HG03378 (cell line): ENCODE data around the gene NAT9.

ENCODE experiments used
- ATAC-seq: cut with Tn5 transposase; IDR thresholded peaks from one replicate; pipeline ENCODE4 v1.9.1; 2021; ENCODE audit warnings: mild to moderate bottlenecking, moderate library complexity; ENCODE audit not compliant: unreplicated experiment

Gene NAT9

GRCh38 chr17:74763565-74764387 is 12.4 kb downstream of the NAT9 start:
- ATAC-seq: no peak

DNA sequence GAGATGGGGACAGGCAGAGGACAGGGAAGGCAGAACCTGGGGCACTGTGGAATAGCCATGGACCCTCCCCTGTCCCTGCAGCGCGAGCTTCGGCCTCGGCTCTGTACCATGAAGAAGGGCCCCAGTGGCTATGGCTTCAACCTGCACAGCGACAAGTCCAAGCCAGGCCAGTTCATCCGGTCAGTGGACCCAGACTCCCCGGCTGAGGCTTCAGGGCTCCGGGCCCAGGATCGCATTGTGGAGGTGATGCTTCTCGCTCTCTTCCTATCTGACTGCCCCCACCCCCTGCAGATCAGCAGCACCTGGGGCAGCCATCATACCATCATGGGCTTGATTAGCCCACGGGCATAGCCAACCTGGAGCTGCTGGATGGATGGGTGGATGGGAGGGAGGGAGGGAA is 14.2 kb downstream of the NAT9 start:
- no peak for ATAC-seq

DNA sequence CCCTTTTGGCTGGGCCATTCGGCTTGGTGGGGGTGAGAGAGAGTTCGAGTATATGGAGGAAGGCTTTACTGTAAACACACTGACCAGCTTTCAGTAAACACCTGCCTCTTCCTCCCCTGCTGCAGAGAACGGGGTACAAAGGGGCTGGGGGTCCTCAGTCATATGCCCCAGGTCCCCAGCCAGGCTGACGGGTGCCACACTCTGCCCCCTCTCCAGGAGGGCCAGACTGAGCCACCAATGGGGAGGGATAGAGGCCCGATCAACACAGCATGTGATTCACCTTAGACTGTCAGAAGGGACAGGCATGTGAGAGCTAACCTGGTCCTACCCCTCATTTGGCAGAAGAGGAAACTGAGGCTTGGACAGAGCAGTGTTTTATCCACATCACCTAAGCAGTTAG is 14.7 kb downstream of the NAT9 start:
- ATAC-seq: no peak

DNA sequence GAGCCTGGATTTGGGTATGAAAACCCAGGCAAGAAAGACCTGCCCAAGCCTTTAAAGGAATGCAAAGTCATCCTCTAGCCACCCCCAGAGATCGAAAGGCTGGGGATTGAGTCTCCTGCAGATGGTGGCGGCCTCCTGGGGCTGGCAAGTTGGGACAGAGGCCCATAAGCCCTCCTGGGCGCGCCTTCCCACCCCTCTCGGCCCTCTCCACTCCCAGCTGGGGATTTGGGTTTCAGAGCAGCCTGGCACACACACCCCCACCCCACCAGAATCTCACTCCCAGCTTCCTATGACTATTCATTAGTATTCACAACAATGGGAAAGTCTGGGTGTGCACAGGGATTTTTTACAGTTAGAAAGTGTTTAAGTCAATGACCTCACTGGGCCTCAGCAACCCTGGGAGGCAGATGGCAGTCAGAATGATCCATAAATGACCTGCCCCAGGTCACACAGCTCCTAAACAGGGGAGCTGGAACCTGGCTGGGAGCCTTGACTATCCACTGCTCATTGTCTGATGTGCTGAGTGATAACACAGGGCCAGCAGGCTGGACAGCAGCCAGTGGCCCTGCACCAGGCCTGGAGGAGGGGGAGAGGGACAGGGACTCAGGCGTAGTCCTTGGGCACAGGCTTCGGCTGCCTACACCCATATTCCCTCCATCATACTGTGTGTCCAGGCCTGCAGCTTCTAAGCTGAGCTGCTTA is 15.6 kb downstream of the NAT9 start:
- ATAC-seq: no peak

DNA sequence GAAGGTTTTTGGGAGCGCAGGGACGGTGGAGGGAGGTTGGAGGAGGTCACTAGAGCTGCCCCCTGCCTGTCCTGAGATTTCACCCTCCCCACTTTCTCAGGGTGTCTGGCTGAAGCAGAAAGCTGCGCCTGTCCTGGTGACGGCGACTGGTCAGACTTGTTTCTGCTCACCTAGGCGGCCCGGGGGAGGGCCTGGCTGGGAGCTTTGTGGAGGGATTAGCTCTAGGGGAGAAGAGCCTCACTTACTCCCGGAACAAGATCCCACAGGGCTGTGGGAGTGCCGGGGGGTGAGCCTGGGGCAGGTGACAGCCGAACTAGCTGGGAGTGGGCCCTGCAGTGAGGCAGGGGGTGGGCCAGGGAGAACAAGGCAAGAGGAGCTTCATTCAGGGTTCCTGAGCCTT is 16.2 kb downstream of the NAT9 start:
- ATAC-seq: no peak

- no peak for ATAC-seq
Observed at GRCh38 chr17:74759243-74759801, 16.8 kb downstream of the NAT9 start.

GRCh38 chr17:74758848-74759168 is 17.3 kb downstream of the NAT9 start:
- ATAC-seq: no peak

DNA sequence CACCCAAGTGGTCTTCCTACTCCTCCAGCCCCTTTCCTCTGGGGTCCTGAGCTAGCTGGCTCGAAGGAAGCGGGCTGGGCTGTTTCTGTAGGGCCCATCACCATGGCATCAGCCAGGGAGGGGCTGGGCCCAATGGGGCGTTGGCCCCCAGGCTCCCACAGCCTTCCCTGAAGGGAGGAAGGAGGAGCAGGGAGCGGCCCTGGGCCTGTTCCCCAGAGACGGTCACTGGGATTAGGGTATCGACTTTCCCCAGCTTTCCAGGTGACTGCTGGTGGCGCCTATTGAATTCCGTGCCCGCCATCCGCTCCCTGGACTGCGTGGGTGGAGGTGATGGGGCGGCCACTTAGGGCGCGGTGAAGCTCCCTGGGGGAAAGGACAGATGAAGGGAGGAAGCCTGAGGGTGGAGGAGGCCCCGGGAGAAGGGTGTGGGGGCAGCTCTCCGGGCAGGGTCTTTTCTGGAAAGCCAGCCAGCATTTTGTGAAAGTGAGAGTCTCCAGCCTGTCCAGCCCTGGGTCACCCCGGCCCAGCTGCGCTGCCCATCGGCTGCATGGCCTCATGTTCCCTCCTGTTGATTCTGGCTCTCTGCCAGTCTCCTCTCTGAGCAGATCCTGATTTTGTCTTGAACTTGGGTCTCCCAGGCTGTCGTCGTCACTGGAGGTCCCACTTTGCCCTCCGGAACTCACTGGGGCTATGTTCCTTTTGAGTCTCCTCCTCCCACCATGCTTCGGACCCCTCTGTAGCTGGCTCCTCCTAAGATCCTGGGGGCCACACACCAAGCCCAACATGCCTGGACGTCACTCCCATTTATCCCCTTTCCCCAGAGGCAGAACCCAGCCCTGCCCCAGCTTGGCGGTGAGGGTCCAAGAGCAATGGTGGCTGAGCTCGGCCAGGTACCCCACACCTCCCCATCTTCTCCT is 18.0 kb downstream of the NAT9 start:
- ATAC-seq: no peak

- no peak for ATAC-seq
Observed at GRCh38 chr17:74757502-74757901, 18.6 kb downstream of the NAT9 start.

GRCh38 chr17:74756891-74757290 is 19.3 kb downstream of the NAT9 start:
- no peak for ATAC-seq

- no peak for ATAC-seq
Observed at GRCh38 chr17:74755533-74755932, 20.6 kb downstream of the NAT9 start.

DNA sequence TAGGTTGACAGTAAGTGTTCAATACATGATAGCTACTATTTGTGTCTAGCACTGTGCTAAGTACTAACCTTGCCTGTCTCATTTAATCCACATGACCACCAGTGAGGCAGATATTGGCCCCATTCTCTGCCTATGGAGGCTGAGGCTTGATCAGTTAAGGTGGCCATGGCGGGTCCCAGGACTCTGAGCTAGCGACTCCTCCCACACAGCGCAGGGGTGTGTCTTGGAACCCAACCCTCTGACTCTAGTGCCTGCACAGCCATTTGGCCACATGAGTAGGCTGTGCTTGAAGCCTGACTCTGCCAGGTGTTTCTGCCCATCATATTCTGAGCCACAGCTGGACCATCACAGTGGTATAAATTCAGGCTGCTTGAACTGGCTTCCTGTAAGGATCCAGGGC is 21.3 kb downstream of the NAT9 start:
- ATAC-seq: no peak

- no peak for ATAC-seq
Observed at GRCh38 chr17:74752822-74753401, 23.2 kb downstream of the NAT9 start.

DNA sequence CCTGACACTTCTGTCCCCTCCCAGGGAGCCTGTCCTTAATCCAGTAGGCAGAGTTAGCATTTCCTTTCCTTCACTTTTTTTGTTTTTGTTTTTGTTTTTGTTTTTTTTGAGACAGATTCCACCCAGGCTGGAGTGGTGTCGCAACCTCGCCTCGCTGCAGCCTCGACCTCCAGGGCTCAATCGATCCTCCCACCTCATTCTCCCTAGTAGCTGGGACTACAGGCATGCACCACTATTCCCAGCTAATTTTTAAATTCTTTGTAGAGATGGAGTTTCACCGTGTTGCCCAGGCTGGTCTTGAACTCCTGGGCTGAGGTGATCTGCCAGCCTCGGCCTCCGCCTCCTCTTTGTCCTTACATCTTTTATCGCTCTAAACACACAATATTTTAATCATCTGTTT is 23.7 kb downstream of the NAT9 start:
- no peak for ATAC-seq

GRCh38 chr17:74750327-74751069 is 25.6 kb downstream of the NAT9 start:
- ATAC-seq: no peak

GRCh38 chr17:74750039-74750326 is 26.2 kb downstream of the NAT9 start:
- no peak for ATAC-seq

DNA sequence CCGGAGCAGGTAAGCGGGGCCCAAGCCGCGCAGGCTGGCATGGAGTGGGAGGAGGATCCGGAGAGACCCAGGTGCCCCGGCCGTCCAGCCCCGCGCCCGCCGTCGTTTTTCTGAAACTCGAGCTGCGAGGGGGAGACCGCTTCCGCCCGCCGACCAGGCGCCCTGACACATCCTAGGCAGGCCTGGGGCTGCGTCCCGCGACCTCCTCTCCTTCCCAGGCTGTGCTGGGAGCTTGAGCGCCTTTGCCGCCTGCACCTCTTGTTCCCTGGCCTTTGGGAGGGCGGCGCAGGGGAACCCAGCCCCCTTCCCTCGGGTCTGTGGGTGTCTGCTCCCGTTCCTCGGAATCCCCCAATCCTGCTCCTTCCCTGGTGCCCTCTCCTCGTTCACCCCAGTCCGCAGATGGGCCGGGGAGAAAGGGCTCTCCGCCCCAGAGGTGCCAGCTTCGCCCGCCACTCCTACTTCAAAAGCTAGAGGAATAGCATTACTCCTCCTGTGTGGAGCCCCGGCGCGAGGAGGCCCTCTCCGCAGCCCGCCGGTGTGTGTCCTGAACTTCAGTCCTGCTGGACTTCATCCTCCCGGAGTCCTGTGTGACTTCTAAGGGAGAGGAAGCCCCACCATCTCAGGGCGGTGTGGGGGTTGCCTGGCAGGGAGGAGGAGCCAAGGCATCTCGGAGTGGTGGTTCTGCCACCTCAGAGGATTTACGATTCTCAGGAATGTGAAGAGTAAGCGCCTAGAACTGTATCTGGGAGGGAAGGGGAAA is 26.7 kb downstream of the NAT9 start:
- ATAC-seq: peak; percentile 3

- peak; percentile 49 for ATAC-seq
Observed at GRCh38 chr17:74748529-74749278, 27.4 kb downstream of the NAT9 start, which contains the start of gene NHERF1. NHERF1 (plus strand) TSS chr17:74748628; CDS start chr17:74748847, 219 bp downstream.

DNA sequence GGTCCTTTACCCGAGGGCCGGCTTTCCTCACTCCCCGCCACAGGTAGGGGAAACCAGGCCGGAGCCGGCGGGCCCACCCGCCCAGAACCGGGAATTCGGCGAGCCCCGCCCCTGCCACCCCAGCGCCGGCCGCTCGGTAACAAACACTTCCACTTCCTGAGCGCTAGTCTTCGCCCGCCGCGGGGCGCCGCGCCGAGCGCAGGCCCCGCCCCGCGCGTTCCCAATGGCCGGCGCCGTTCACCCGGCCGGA is 27.9 kb downstream of the NAT9 start:
- no peak for ATAC-seq
